Measurements from ENCODE around the gene MON1B. TPM values are rescaled to one million over a fixed set of nuclear protein-coding genes. Genes with fewer than 3 reads are reported as not detected.

The MON1B gene
- total and polyA plus RNA-seq, 2 of the 13 experiments (the other 11 are each of a cell fraction or from before 2014, with no cell fraction given): 13.4 to 15.6 TPM

- TF ChIP-seq ZNF776 (CRISPR knock-in tag; IDR thresholded peaks at IDR 0.05) (no peak), FOSL1 (CRISPR knock-in tag; IDR thresholded peaks at IDR 0.05; ENCODE audit: borderline replicate concordance) (no peak), NFIB (CRISPR knock-in tag; IDR thresholded peaks at IDR 0.05; ENCODE audit: borderline replicate concordance) (no peak), THAP9 (CRISPR knock-in tag; IDR thresholded peaks at IDR 0.05; ENCODE audit: borderline replicate concordance) (0 out of 2 replicates have a peak, but pooled peaks have one; percentile 27), CREB1 (IDR thresholded peaks at IDR 0.05) (no peak), CREB1 (CRISPR knock-in tag; IDR thresholded peaks at IDR 0.05) (no peak), TFAP4 (IDR thresholded peaks at IDR 0.05; ENCODE audit: borderline replicate concordance, low read depth) (no peak), ATAD3A (CRISPR knock-in tag; IDR thresholded peaks at IDR 0.05) (no peak), SP4 (CRISPR knock-in tag; IDR thresholded peaks at IDR 0.05) (peak; percentile 45; the same call in 1 of the 2 replicates), ZNF292 (CRISPR knock-in tag; IDR thresholded peaks at IDR 0.05; ENCODE audit: borderline replicate concordance, low read depth) (0 out of 2 replicates have a peak, but pooled peaks have one; percentile 8), ZNF446 (CRISPR knock-in tag; IDR thresholded peaks at IDR 0.05) (no peak), ZNF205 (CRISPR knock-in tag; IDR thresholded peaks at IDR 0.05) (no peak), CERS6 (CRISPR knock-in tag; IDR thresholded peaks at IDR 0.05) (no peak), GABPA (IDR thresholded peaks at IDR 0.05; ENCODE audit: low read depth, low read length) (no peak), GABPA (CRISPR knock-in tag; IDR thresholded peaks at IDR 0.05; ENCODE audit: low read depth) (no peak), GATAD2A (CRISPR knock-in tag; IDR thresholded peaks at IDR 0.05) (no peak), ZNF180 (CRISPR knock-in tag; IDR thresholded peaks at IDR 0.05; ENCODE audit: borderline replicate concordance, low read depth) (no peak), ZNF878 (CRISPR knock-in tag; IDR thresholded peaks at IDR 0.05) (no peak), ZBTB38 (CRISPR knock-in tag; IDR thresholded peaks at IDR 0.05) (peak; percentile 14; the same call in 1 of the 2 replicates), ATF7 (IDR thresholded peaks at IDR 0.05) (no peak), ATF7 (CRISPR knock-in tag; IDR thresholded peaks at IDR 0.05) (no peak), ZNF670 (CRISPR knock-in tag; IDR thresholded peaks at IDR 0.05; ENCODE audit: borderline replicate concordance) (0 out of 2 replicates have a peak, but pooled peaks have one; percentile 48), ZNF225 (CRISPR knock-in tag; IDR thresholded peaks at IDR 0.05) (no peak), SALL1 (CRISPR knock-in tag; IDR thresholded peaks at IDR 0.05) (no peak), FOXM1 (CRISPR knock-in tag; IDR thresholded peaks at IDR 0.05) (no peak), ZNF557 (CRISPR knock-in tag; IDR thresholded peaks at IDR 0.05) (no peak), ZEB1 (IDR thresholded peaks at IDR 0.05; ENCODE audit: insufficient replicate concordance, low read depth) (no peak)
- TF ChIP-seq, protein P1, sequence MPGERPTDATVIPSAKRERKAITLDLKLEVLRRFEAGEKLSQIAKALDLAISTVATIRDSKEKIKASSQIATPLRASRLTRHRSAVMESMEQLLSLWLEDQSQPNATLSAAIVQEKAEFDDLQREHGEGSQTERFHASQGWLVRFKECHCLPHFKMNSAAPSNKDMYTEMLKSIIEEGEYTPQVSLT (CRISPR knock-in tag; IDR thresholded peaks at IDR 0.05; ENCODE audit: borderline replicate concordance, low read depth): no peak
These were observed 22.0 kb downstream of the MON1B start (continued) for GRCh38 chr16:77212741-77213541.
